Measurements from ENCODE around the gene TRPM2.

Gene TRPM2

DNA sequence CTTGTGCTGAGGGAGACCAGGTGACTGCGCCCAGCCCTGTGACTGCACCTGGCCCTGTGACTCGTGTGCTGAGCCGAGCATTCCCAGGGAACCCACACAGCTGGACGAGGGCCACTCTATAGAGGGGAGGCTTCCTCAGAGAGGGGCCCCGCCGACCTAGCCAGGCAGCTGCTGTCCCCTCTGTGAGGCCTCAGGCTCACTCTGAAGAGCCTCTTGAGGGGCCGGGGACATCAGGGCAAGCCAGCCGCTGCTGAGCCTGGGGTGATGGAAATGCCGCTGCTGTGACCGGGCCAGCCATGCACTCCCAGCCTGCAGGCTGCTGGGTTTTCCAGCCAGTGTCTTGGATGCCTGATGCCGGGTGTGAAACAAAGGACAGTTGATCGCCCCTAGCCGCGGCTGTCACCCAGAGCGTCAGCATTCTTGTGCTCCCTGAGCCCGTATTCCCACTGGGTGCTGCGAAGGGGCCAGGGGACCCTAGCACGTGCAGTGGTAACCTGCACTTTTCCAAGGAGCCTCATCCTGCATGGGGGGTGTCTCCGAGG is 36.1 kb upstream of the TRPM2 start:
- TF ChIP-seq POLR2A (IDR thresholded peaks at IDR 0.05; ENCODE audit: low read depth, low read length): no peak
- FAIRE-seq (no peak), DNase-seq (ENCODE audit: insufficient read length, low spot score) (no peak)

DNA sequence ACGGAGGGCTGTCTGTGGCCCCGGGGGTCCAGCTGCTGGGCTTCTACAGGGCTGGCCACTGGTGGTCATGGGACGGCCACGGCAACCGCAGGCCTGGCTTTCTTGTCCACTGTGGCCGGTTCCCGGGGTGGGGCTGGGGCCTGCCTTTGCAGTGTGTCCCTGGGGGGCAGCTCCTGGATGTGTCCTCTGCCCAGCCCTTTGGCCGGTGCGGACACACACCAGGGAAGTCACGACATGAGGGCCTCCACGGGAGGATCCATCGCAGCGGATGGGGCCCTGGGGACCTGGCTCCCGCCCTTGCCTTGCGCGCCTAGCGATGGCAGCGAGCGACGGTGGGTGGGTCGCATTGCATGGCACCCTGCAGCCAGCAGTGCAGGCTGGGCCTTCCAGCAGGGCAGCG is 35.5 kb upstream of the TRPM2 start:
- FAIRE-seq (no peak), DNase-seq (ENCODE audit: insufficient read length, low spot score) (no peak)
- no peak for TF ChIP-seq POLR2A (IDR thresholded peaks at IDR 0.05; ENCODE audit: low read depth, low read length)

DNA sequence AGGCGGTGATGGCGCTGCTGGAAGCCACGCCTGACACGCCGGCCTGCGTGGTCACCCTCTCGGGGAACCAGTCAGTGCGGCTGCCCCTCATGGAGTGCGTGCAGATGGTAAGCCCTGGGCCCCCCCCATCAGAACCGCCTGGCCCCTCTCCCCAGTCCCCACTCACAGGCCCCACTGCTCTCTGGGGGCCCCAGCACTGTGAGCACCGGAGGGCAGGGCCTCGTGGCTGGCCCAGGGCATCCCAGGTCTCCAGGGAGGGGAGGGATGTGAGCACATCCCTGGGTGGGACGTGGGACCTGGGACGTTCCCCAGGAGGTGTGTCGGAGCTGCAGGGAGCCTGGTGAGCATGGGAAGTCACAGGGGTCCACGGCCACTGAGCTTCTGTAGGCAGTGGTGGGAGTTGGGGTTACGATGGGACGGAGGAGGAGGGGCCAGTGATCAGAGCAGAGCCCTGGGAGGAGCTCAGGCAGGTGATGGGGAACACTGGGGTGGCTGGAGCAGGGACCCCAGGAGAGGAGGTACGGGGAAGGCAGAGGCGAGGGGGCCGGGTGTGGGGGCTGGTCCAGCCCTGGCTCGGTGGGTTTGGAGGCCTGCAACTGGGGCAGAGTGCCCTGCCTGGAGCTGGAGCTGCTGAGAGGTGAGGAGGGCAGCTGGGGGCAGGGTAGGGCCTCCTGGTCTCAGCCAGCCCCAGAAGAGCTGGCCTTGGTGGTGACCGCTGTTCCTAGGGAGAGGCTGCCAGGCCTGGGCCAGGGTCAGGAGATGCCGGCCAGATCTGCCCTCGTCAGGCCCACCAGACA is 34.7 kb upstream of the TRPM2 start:
- TF ChIP-seq POLR2A (IDR thresholded peaks at IDR 0.05; ENCODE audit: low read depth, low read length): no peak
- FAIRE-seq (no peak), DNase-seq (ENCODE audit: insufficient read length, low spot score) (no peak)

DNA sequence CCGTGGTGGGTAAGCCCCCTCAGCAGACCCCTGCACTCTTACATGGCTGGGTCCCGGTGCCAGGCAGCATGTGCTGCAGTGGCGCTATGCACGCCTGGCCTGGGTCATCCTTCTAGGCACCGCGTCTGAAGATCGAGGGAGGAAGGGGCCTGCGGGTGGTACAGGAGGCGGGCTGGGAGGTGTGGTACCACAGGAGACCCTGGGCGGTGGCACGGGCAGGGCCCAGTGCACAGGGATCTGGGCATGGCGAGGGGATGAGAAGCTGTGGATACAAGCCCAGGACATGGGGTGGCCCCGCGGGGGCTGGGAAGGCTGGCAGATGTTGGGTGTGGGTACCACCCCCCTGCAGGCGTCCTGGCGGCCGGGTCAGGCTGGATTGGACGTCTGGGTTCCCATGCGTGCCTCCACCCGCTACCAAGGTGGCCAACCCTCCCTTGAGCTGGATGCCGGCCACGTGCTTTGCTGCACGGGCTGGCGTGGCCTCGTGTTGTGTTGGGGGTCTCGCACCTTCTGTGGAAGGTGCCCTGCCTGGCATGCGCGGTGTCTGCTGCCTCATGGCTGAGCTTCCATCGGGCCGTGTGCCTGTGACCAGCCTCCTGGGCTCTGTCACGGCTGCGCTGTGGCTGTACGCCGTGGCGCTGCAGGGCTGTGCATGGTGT is 33.9 kb upstream of the TRPM2 start:
- FAIRE-seq: no peak
- no peak for TF ChIP-seq POLR2A (IDR thresholded peaks at IDR 0.05; ENCODE audit: low read depth, low read length)

GRCh38 chr21:44320847-44321246 is 32.6 kb upstream of the TRPM2 start:
- FAIRE-seq: no peak
- DNase-seq (ENCODE audit: insufficient read length, low spot score): no peak
- no peak for TF ChIP-seq POLR2A (IDR thresholded peaks at IDR 0.05; ENCODE audit: low read depth, low read length)

More for the DNA sequence above, 33.9 kb upstream of the TRPM2 start:
- DNase-seq (ENCODE audit: insufficient read length, low spot score): no peak

GRCh38 chr21:44321846-44322450 is 31.5 kb upstream of the TRPM2 start:
- TF ChIP-seq POLR2A (IDR thresholded peaks at IDR 0.05; ENCODE audit: low read depth, low read length): no peak
- FAIRE-seq: no peak
- no peak for DNase-seq (ENCODE audit: insufficient read length, low spot score)

GRCh38 chr21:44322621-44323325 is 30.6 kb upstream of the TRPM2 start:
- DNase-seq (ENCODE audit: insufficient read length, low spot score): no peak

GRCh38 chr21:44323591-44323990 is 29.8 kb upstream of the TRPM2 start:
- DNase-seq (ENCODE audit: insufficient read length, low spot score) (no peak), FAIRE-seq (no peak)
- no peak for TF ChIP-seq POLR2A (IDR thresholded peaks at IDR 0.05; ENCODE audit: low read depth, low read length)

More at GRCh38 chr21:44322621-44323325, 30.6 kb upstream of the TRPM2 start:
- no peak for TF ChIP-seq POLR2A (IDR thresholded peaks at IDR 0.05; ENCODE audit: low read depth, low read length)
- FAIRE-seq: no peak

DNA sequence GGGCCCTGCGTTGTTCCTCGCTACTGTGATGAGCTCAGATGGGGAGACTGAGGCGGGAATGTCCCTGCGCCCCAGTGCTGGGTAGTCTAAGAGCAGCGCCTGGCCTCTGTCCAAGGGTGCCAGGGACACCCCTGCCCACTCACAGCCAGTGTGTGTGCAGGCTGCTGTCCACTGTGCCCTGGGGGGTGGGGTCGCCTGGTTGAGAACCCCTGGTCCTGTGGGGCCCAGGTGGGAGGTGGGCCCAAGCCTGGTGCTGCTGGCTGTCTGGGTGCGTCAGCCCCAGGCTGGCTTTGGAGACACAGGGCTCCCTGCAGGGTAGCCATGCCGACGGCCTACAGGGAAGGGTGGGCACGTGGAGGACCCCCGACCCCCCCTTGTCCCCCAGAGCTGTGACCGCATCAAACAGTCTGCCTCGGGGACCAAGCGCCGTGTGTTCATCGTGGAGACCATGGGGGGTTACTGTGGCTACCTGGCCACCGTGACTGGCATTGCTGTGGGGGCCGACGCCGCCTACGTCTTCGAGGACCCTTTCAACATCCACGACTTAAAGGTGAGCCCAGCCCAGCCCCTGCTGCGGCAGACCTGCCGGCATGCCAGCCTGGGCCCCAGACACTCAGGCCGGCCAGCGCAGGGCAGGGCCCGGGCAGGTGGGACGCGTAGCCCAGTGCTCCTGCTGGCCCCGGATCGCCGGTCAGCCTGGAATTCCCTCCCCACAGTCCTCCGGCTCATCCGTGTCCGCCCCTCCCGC is 29.1 kb upstream of the TRPM2 start:
- no peak for DNase-seq (ENCODE audit: insufficient read length, low spot score)
- FAIRE-seq: no peak
- TF ChIP-seq POLR2A (IDR thresholded peaks at IDR 0.05; ENCODE audit: low read depth, low read length): no peak

DNA sequence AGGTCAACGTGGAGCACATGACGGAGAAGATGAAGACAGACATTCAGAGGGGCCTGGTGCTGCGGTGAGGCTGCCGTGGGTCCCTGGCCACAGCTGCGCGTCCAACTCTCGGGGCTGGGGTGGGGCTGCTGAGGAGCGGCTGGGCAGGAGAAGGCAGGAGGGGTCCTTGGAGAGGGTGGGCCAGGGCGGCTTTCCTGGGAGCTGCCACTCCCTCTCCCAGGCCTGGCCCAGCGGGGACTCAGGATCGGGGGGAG is 28.6 kb upstream of the TRPM2 start:
- DNase-seq (ENCODE audit: insufficient read length, low spot score) (no peak), FAIRE-seq (no peak)
- no peak for TF ChIP-seq POLR2A (IDR thresholded peaks at IDR 0.05; ENCODE audit: low read depth, low read length)

DNA sequence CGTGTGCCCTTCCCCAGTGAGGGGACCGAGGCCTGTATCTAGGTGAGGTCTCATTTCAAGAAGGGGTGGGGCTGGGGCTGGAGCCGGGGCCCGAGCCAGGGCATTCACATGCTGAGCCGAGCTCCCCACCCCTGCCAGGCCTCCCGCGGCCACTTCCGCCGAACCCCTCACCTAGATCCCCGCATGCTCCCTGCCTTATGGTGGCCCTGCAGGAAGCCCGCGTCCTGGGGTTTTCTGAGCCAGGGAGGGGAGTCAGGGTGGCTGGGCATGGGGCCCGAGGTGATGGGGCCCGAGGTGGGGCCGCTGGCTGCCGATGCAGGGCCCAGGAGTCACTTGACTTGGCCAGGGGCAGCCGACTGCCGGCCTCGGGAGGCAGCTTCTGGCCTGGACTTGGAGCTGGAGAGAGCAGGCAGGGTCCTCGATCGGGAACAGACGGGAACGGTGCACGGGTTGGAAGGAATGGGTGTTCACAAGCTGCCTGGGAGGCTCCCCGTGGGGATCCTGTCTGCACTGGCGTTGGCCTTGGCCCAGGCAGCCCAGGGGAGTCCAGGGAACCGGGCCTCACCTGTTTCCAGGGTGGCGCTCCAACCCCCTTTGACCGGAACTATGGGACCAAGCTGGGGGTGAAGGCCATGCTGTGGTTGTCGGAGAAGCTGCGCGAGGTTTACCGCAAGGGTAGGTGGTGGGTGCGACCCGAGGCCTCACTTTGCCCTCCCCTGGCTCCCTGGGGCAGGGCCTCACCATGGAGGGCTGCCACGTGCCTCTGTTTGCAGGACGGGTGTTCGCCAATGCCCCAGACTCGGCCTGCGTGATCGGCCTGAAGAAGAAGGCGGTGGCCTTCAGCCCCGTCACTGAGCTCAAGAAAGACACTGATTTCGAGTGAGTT is 27.8 kb upstream of the TRPM2 start:
- no peak for FAIRE-seq
- TF ChIP-seq POLR2A (IDR thresholded peaks at IDR 0.05; ENCODE audit: low read depth, low read length): no peak

DNA sequence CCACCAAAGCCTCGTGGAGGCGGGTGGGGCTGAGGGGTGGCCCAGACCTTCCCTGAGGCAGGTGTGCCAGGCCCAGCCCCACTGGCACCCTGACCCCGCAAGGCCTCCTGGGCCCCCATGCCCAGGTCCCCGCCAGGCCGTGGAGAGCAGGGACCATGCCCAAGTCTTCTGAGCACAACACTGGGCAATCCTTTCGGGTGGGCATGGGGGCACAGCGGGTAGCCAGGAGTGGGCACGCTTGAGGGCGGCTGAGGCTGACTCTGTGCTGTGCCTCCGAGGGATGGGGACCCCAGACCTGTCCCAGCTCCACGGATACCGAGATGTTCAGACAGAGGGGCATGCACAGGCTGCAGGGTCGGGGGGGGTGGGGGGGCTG is 27.2 kb upstream of the TRPM2 start:
- no peak for TF ChIP-seq POLR2A (IDR thresholded peaks at IDR 0.05; ENCODE audit: low read depth, low read length)
- no peak for DNase-seq (ENCODE audit: insufficient read length, low spot score)
- FAIRE-seq: no peak

More for the DNA sequence above, 27.8 kb upstream of the TRPM2 start:
- no peak for DNase-seq (ENCODE audit: insufficient read length, low spot score)
